ENCODE measurements around the gene RALGPS2. TPM values are rescaled to one million over a fixed set of nuclear protein-coding genes. Genes with fewer than 3 reads are reported as not detected.

The RALGPS2 gene
- total and polyA plus RNA-seq, 9 of the 15 experiments (the other 6 are each of a cell fraction or from before 2014, with no cell fraction given): 0.28 to 6.5 (median 2.6) TPM

- no peak overlapping the region for H3K27ac ChIP-seq (ENCODE audit: extremely low read depth, low read depth, low read length)
- intact Hi-C loops (cut with micrococcal nuclease): no loop called here
- no peaks in the 10 kb centered on the region for H4K20me1 ChIP-seq (replicated peaks; ENCODE audit: control insufficient read depth, insufficient read depth, low read length)
- TF ChIP-seq TRIM28 (IDR thresholded peaks at IDR 0.05): no peak
- TF ChIP-seq TAF7 (tag; IDR thresholded peaks at IDR 0.05): no peak
- TF ChIP-seq E2F4 (CRISPR knock-in tag; IDR thresholded peaks at IDR 0.05; ENCODE audit: low read depth): no peak
- TF ChIP-seq SPI1 (IDR thresholded peaks at IDR 0.05; ENCODE audit: borderline replicate concordance, low read depth, low read length): no peak
- no peak for TF ChIP-seq CCNT2 (IDR thresholded peaks at IDR 0.05; ENCODE audit: borderline replicate concordance, extremely low read depth, insufficient read length, low read depth, low read length)
- TF ChIP-seq RBM39 (optimal IDR thresholded peaks at IDR 0.05; ENCODE audit: low read depth, low read length): no peak
- TF ChIP-seq THRAP3 (IDR thresholded peaks at IDR 0.05; ENCODE audit: borderline replicate concordance): no peak
- no peak for TF ChIP-seq SP1 (CRISPR knock-in tag; IDR thresholded peaks at IDR 0.05)
- TF ChIP-seq ZNF408 (CRISPR knock-in tag; IDR thresholded peaks at IDR 0.05; ENCODE audit: low read depth): no peak
- TF ChIP-seq HMBOX1 (IDR thresholded peaks at IDR 0.05): no peak
- TF ChIP-seq ZNF586 (CRISPR knock-in tag; conservative IDR thresholded peaks at IDR 0.05): no peak
- TF ChIP-seq ZFP91 (CRISPR knock-in tag; IDR thresholded peaks at IDR 0.05): no peak
- TF ChIP-seq FOXJ2 (tag; IDR thresholded peaks at IDR 0.05): no peak
- TF ChIP-seq BRD9 (IDR thresholded peaks at IDR 0.05; ENCODE audit: low read depth, partially characterized antibody): no peak
- no peak for TF ChIP-seq ARID2 (IDR thresholded peaks at IDR 0.05)
- TF ChIP-seq SNAPC5 (CRISPR knock-in tag; IDR thresholded peaks at IDR 0.05): no peak
- no peaks in the 10 kb centered on the region for H3K27me3 ChIP-seq (ENCODE audit: control insufficient read depth in 2 of 2, insufficient read depth in 2 of 2, low read length in 2 of 2)
- H2AFZ ChIP-seq (ENCODE audit: low read depth, low read length): no peak overlapping the region
- H3K9me1 ChIP-seq (ENCODE audit: control insufficient read depth, insufficient read depth, low read length): no peaks in the 10 kb centered on the region
- no peaks in the 10 kb centered on the region for H3K4me1 ChIP-seq (replicated peaks in 1 of 2; ENCODE audit: control insufficient read depth in 2 of 2, insufficient read depth in 2 of 2, low read length in 2 of 2)
- FAIRE-seq (no peak), ATAC-seq (no peak), DNase-seq (ENCODE audit: extremely low read depth in 1 of 4, low spot score in 3 of 4) (no peak)
- ChIA-PET CTCF (ENCODE audit: low intra/inter-chr PET ratio) (no interaction called here), POLR2A (interaction anchor here (0.7 to 1.0 kb wide), 2 partner anchors 10 to 101 kb away, joined by 3 to 4 read pairs; no protein-coding TSS in a partner anchor)
- BruUV-seq (replicated peaks): no TSS peak
- no peaks in the 10 kb centered on the region for H3K36me3 ChIP-seq (ENCODE audit: control insufficient read depth, insufficient read depth, low read length)
- H3K9me3 ChIP-seq (replicated peaks; ENCODE audit: control insufficient read depth, insufficient read depth, low read depth, low read length): no peaks in the 10 kb centered on the region
- 15% methylated on average over 2 of the region's 2 CpGs for WGBS (ENCODE audit: insufficient coverage, low coverage, missing lambda C conversion rate)
- no peak overlapping the region for H3K4me3 ChIP-seq
- no peaks in the 10 kb centered on the region for H3K79me2 ChIP-seq (ENCODE audit: control insufficient read depth, insufficient read depth, low read length)
- H3K4me2 ChIP-seq (ENCODE audit: insufficient read depth, low read length): no peak overlapping the region
- in situ Hi-C loops (cut with MboI): no loop called here
- H3K9ac ChIP-seq (ENCODE audit: insufficient read depth in 1 of 2, low read depth in 2 of 2, low read length in 2 of 2): no peak overlapping the region
Observed at GRCh38 chr1:178857126-178857525, 132.1 kb downstream of the RALGPS2 start.
